SK-N-SH treated with all-trans-retinoic acid at 6 μM for 48 hours (cell line): ENCODE measurements around the gene ZNF511.

Experiments used
- ATAC-seq: fragments of 200-7000 bp; cut with Tn5 transposase; 3 replicates; pipeline ENCODE4 v1.9.1; 2020; ENCODE audit warnings: mild to moderate bottlenecking, moderate library complexity
- ARNTL ChIP-seq: fragments of 450-650 bp; formaldehyde crosslinking; IDR thresholded peaks from 2 replicates; pipeline ENCODE4 v1.5.0; 2020; ENCODE audit warnings: low read depth, mild to moderate bottlenecking, moderate library complexity, borderline replicate concordance
- CSDC2 ChIP-seq: fragments of 250-450 bp; sonication (Bioruptor Pico); IDR thresholded peaks from 2 replicates; pipeline ENCODE4 v1.5.0; 2020; ENCODE audit warnings: mild to moderate bottlenecking, moderate library complexity
- CSRNP3 ChIP-seq: fragments of 250-450 bp; sonication (Bioruptor Pico); IDR thresholded peaks from 2 replicates; pipeline ENCODE4 v1.5.1; 2021; ENCODE audit warnings: mild to moderate bottlenecking, moderate library complexity
- ESRRG ChIP-seq: fragments of 250-450 bp; sonication (Bioruptor Pico); IDR thresholded peaks from 2 replicates; pipeline ENCODE4 v1.6.1; 2021; ENCODE audit warnings: mild to moderate bottlenecking
- GLIS3 ChIP-seq: fragments of 250-450 bp; sonication (Bioruptor Pico); IDR thresholded peaks from 2 replicates; pipeline ENCODE4 v1.5.0; 2020; ENCODE audit warnings: mild to moderate bottlenecking, moderate library complexity
- ISL1 ChIP-seq: fragments of 250-450 bp; sonication (Bioruptor Pico); IDR thresholded peaks from 2 replicates; pipeline ENCODE4 v2.1.2; 2022; ENCODE audit warnings: mild to moderate bottlenecking, moderate library complexity
- OSR1 ChIP-seq: fragments of 250-450 bp; sonication (Bioruptor Pico); IDR thresholded peaks from 2 replicates; pipeline ENCODE4 v1.8.0; 2022; ENCODE audit warnings: moderate library complexity, mild to moderate bottlenecking, inconsistent platforms
- PPARA ChIP-seq: fragments of 250-450 bp; sonication (Bioruptor Pico); IDR thresholded peaks from 2 replicates; pipeline ENCODE4 v1.5.0; 2020; ENCODE audit warnings: mild to moderate bottlenecking, borderline replicate concordance
- RARB ChIP-seq: fragments of 250-450 bp; sonication (Bioruptor Pico); IDR thresholded peaks from 2 replicates; pipeline ENCODE4 v1.8.0; 2021; ENCODE audit warnings: mild to moderate bottlenecking, moderate library complexity
- SNAI2 ChIP-seq: fragments of 250-450 bp; sonication (Bioruptor Pico); IDR thresholded peaks from 2 replicates; pipeline ENCODE4 v1.5.0; 2020; ENCODE audit warnings: mild to moderate bottlenecking, moderate library complexity
- TCF4 ChIP-seq: fragments of 250-450 bp; sonication (Bioruptor Pico); IDR thresholded peaks from 2 replicates; pipeline ENCODE4 v1.8.0; 2021; ENCODE audit warnings: mild to moderate bottlenecking, moderate library complexity, borderline replicate concordance
- TOX ChIP-seq: fragments of 250-450 bp; sonication (Bioruptor Pico); IDR thresholded peaks from 2 replicates; pipeline ENCODE4 v1.8.0; 2021; ENCODE audit warnings: mild to moderate bottlenecking, moderate library complexity, borderline replicate concordance
- TSHZ2 ChIP-seq: fragments of 250-450 bp; sonication (Bioruptor Pico); IDR thresholded peaks from 2 replicates; pipeline ENCODE4 v1.5.0; 2020; ENCODE audit warnings: mild to moderate bottlenecking, moderate library complexity
- ZC3H10 ChIP-seq: fragments of 250-450 bp; sonication (Bioruptor Pico); IDR thresholded peaks from 2 replicates; pipeline ENCODE4 v1.5.1; 2021; ENCODE audit warnings: mild to moderate bottlenecking, moderate library complexity
- ZFP3 ChIP-seq: fragments of 250-450 bp; sonication (Bioruptor Pico); IDR thresholded peaks from 2 replicates; pipeline ENCODE4 v1.5.0; 2020; ENCODE audit warnings: mild to moderate bottlenecking, moderate library complexity
- ZFP30 ChIP-seq: fragments of 450-650 bp; formaldehyde crosslinking; IDR thresholded peaks from 2 replicates; pipeline ENCODE4 v1.5.0; 2022; ENCODE audit warnings: mild to moderate bottlenecking, moderate library complexity
- ZNF565 ChIP-seq: fragments of 450-650 bp; formaldehyde crosslinking; conservative IDR thresholded peaks from 2 replicates; pipeline ENCODE4 v1.5.0; 2020; ENCODE audit warnings: low read depth, mild to moderate bottlenecking, moderate library complexity
- ZNF70 ChIP-seq: fragments of 450-650 bp; formaldehyde crosslinking; IDR thresholded peaks from 2 replicates; pipeline ENCODE4 v1.5.0; 2020; ENCODE audit warnings: mild to moderate bottlenecking, moderate library complexity
- ZNF8 ChIP-seq: fragments of 450-650 bp; formaldehyde crosslinking; IDR thresholded peaks from 2 replicates; pipeline ENCODE4 v1.5.0; 2020; ENCODE audit warnings: mild to moderate bottlenecking, moderate library complexity
- TF ChIP-seq, protein P1 (sequence below): fragments of 250-450 bp; sonication (Bioruptor Pico); IDR thresholded peaks from 2 replicates; pipeline ENCODE4 v1.8.0; 2021; ENCODE audit warnings: low read depth, mild to moderate bottlenecking, moderate library complexity, borderline replicate concordance
- TF ChIP-seq, protein P2 (sequence below): fragments of 250-450 bp; sonication (Bioruptor Pico); IDR thresholded peaks from 2 replicates; pipeline ENCODE4 v1.5.1; 2020; ENCODE audit warnings: low read depth, mild to moderate bottlenecking, moderate library complexity

ZNF511 gene

DNA sequence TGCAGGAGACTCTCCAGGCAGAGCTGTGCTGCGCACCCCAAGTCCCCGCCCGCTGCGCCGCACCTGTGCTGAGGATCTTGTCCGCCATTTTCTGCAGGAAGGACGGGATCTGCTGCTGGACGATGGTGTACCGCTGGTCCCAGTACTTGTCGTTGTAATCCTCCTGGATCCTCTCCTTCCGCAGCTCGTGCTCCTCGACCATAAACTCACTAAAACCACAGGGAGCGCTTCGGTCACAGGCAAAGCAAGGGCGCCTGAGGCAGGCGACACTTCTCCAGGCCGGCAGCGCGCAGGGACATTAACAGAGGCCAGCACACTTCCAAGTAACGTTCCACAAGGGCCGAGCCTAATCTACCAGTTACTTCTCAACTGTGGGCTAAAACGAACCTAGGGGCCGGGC lies 19.0 kb upstream of the ZNF511 start:
- no peak for TF ChIP-seq ISL1
- ATAC-seq = no peak

GRCh38 chr10:133292919-133293809 lies 15.6 kb upstream of the ZNF511 start:
- TF ChIP-seq ESRRG (CRISPR knock-in tag) (no peak), CSDC2 (no peak), ZNF8 (CRISPR knock-in tag) (no peak)
- ATAC-seq = peak; percentile 65

GRCh38 chr10:133293810-133294119 lies 14.9 kb upstream of the ZNF511 start:
- TF ChIP-seq CSRNP3 (CRISPR knock-in tag) = no peak
- TF ChIP-seq ZFP30 (CRISPR knock-in tag) = no peak
- TF ChIP-seq ZNF8 (CRISPR knock-in tag) = no peak
- no peak for TF ChIP-seq OSR1 (CRISPR knock-in tag)
- no peak for TF ChIP-seq ARNTL (CRISPR knock-in tag)
- no peak for TF ChIP-seq ISL1
- TF ChIP-seq CSDC2 = no peak
- no peak for TF ChIP-seq RARB (CRISPR knock-in tag)
- TF ChIP-seq, all 23 proteins: peak for 0
- no peak; the same call in 2 of the 3 replicates for ATAC-seq

GRCh38 chr10:133294189-133294588 lies 14.5 kb upstream of the ZNF511 start:
- ATAC-seq = no peak; the same call in 2 of the 3 replicates
- TF ChIP-seq ZNF8 (CRISPR knock-in tag) = no peak
- TF ChIP-seq ZC3H10 (CRISPR knock-in tag) = no peak
- no peak for TF ChIP-seq RARB (CRISPR knock-in tag)
- no peak for TF ChIP-seq TOX (CRISPR knock-in tag)
- no peak for TF ChIP-seq GLIS3 (CRISPR knock-in tag)
- TF ChIP-seq ZFP30 (CRISPR knock-in tag) = no peak
- TF ChIP-seq OSR1 (CRISPR knock-in tag) = no peak
- TF ChIP-seq SNAI2 = no peak
- TF ChIP-seq, protein P1, sequence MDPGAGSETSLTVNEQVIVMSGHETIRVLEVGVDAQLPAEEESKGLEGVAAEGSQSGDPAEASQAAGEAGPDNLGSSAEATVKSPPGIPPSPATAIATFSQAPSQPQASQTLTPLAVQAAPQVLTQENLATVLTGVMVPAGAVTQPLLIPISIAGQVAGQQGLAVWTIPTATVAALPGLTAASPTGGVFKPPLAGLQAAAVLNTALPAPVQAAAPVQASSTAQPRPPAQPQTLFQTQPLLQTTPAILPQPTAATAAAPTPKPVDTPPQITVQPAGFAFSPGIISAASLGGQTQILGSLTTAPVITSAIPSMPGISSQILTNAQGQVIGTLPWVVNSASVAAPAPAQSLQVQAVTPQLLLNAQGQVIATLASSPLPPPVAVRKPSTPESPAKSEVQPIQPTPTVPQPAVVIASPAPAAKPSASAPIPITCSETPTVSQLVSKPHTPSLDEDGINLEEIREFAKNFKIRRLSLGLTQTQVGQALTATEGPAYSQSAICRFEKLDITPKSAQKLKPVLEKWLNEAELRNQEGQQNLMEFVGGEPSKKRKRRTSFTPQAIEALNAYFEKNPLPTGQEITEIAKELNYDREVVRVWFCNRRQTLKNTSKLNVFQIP (CRISPR knock-in tag) = no peak
- TF ChIP-seq, protein P2, sequence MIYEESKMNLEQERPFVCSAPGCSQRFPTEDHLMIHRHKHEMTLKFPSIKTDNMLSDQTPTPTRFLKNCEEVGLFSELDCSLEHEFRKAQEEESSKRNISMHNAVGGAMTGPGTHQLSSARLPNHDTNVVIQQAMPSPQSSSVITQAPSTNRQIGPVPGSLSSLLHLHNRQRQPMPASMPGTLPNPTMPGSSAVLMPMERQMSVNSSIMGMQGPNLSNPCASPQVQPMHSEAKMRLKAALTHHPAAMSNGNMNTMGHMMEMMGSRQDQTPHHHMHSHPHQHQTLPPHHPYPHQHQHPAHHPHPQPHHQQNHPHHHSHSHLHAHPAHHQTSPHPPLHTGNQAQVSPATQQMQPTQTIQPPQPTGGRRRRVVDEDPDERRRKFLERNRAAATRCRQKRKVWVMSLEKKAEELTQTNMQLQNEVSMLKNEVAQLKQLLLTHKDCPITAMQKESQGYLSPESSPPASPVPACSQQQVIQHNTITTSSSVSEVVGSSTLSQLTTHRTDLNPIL (CRISPR knock-in tag) = no peak
- no peak for TF ChIP-seq ZNF70 (CRISPR knock-in tag)
- no peak for TF ChIP-seq ZFP3 (CRISPR knock-in tag)
- no peak for TF ChIP-seq ESRRG (CRISPR knock-in tag)
- TF ChIP-seq, all 23 proteins: peak for 0

DNA sequence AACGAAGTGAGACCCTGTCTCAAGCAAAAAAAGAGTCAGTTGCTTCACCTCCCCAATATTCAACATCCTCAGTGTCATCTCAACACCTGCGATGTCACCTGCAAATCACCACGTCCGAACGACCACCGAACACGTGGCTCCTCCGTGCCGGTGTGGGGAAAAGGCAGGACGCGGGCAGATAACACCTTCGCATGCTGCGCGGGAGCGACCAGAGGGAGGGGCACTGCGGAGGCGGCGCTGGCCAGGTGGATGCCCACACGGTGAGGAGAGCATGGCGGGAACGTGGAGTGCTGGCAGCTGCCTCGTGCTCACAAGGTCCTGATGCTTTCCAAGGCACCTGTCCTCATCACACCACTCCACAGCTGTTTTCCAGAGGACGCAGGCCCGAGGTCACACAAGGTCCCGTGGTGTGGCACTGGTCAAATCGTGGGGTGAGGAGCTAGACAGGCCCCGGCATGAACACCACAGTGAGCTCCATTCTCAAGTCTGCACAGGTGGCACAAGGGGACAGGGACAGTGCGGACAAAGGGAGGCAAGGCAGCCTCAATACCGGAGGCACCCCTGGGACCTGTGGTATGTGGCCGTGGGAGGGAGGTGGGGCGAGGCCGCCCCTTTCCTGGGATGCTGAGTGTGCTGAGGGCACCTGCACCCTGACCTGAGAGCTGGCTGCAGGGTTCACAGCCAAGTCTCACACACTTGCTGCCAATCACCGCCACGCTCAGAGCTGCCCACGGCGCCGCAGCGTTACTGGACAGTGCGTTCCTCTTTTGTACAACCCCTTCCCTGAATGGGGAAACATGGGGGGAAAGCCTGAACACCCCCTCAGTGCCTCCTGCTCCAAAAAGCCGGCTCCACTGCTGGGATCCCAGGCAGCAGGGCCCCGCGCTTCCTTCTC lies 13.0 kb upstream of the ZNF511 start:
- no peak for ATAC-seq
- no peak for TF ChIP-seq PPARA (CRISPR knock-in tag)
- TF ChIP-seq ARNTL (CRISPR knock-in tag) = no peak
- no peak for TF ChIP-seq ESRRG (CRISPR knock-in tag)
- TF ChIP-seq SNAI2 = no peak
- TF ChIP-seq GLIS3 (CRISPR knock-in tag) = no peak
- TF ChIP-seq TCF4 = no peak
- TF ChIP-seq ZFP30 (CRISPR knock-in tag) = no peak
- no peak for TF ChIP-seq ZNF70 (CRISPR knock-in tag)
- no peak for TF ChIP-seq TSHZ2 (CRISPR knock-in tag)
- TF ChIP-seq CSRNP3 (CRISPR knock-in tag) = no peak
- TF ChIP-seq ZNF8 (CRISPR knock-in tag) = no peak
- TF ChIP-seq ZNF565 (CRISPR knock-in tag) = no peak
- TF ChIP-seq TOX (CRISPR knock-in tag) = no peak
